HG02623 (cell line): ENCODE data around the gene UFD1.

Experiments used
- ATAC-seq: cut with Tn5 transposase; IDR thresholded peaks from one replicate; pipeline ENCODE4 v1.9.1; 2021; ENCODE audit warnings: moderate library complexity; ENCODE audit not compliant: unreplicated experiment

Gene UFD1

DNA sequence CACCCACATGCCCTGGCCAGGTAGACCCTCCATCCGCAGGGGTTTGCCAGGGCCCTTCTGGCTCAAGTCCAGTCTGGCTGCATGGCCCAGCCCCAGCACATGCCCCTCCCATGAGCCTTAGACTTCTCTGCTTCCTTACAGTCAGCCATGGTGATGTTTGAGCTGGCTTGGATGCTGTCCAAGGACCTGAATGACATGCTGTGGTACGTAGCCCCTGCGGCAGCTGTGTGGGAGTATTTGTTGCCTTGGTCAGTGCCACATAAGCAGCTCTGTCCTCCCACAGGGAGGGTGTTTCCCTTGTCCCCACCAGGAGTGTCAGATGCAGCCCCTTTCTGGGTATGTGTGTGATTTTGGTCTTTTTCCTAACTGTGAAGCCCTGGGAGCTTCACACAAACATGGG, 18.3 kb upstream of the UFD1 start:
- no peak for ATAC-seq

DNA sequence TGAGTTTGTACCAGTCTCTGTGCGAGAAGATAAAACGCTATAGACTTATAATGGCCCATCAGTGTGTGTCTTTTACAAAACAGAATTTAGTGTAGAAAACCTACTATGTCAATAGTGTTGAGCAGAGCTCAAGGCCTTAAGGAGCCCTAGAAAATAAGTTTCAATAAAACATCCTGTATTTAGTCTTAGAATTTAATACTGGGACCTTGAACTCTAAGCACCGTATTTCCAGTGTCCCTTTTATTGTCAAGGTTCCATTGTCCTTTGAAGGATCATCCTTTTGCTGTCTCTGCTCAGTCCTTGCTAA, 17.3 kb upstream of the UFD1 start:
- no peak for ATAC-seq

DNA sequence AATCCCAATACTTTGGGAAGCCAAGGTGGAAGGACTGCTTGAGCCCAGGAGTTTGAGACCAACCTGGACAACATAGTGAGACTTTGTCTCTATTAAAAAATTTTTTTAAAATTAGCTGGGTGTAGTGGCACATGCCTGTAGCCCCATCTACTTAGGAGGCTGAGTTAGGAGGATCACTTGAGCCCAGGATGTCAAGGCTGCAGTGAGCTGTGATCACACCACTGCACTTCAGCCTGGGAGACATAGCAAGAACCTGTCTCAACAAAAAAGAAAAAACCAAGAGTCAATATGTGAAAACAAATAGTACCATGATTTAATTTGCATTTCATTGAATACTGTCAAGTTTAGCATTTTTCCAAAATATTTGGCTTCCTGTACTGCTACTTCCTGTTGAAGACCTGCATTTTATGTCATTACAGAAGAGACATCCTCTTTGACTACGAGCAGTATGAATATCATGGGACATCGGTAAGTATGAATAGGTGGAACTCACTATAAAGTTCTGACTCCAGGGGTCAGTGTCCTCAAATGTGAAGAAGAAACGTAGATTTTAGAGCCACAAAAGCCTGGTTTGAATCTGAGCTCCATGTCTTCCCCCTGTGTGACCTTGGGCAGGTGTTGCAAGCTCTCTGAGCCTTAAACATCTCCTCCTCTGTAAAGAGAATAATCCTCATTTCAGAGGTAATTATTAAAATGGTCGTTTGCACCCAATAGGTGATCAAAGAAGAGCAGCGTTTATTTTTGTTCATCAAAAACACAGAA, 16.8 kb upstream of the UFD1 start:
- no peak for ATAC-seq

DNA sequence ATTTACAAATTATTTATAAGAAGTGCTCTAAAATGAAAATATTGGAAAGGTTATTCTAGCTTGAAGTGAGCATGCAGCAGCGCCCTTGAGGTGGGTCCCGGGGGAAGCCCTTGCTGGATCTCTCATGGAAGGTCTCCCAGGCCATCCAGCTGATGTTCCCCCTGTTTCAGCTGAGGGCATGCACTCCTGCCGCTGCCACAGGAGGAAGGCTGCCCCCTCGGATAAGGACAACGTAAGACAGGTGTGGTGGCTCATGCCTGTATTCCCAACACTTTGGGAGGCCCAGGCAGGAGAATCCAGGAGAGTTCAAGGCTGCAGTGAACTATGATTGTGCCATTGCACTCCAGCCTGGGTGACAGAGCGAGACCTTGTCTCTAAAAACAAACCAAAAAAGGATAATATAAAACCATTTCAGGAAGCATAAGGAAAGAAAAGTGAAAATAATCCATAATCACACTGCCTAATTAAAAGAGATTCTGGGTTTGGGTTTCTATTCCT, 15.7 kb upstream of the UFD1 start:
- no peak for ATAC-seq

DNA sequence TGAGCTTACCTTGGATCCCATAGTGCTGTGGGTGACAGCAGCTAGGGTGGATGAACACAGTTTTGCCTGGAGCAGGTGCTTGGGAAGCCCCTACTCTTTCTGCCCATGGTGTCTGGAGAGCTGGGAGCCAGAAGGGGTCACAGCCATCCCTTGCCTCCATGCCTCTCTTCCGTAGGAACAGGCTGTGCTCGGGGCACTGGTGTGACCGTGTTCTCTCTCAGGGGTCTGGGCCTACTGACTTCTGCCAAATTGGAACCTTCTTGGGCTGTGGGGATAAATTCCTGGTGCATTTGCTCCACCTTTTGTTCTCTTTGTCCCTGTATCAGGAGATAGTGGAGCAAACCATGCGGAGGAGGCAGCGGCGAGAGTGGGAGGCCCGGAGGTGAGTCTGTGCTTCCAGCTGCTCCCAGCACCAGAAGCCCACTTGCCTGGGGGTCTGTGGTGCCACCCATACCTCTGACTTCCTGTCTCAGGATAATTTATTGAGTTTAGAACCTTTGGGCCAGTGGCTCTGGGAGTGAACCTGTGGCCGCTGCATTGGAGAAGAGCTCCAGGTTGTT, 15.1 kb upstream of the UFD1 start:
- no peak for ATAC-seq

GRCh38 chr22:19492504-19493174, 13.6 kb upstream of the UFD1 start:
- ATAC-seq = no peak

GRCh38 chr22:19490628-19491230, 11.7 kb upstream of the UFD1 start:
- no peak for ATAC-seq

DNA sequence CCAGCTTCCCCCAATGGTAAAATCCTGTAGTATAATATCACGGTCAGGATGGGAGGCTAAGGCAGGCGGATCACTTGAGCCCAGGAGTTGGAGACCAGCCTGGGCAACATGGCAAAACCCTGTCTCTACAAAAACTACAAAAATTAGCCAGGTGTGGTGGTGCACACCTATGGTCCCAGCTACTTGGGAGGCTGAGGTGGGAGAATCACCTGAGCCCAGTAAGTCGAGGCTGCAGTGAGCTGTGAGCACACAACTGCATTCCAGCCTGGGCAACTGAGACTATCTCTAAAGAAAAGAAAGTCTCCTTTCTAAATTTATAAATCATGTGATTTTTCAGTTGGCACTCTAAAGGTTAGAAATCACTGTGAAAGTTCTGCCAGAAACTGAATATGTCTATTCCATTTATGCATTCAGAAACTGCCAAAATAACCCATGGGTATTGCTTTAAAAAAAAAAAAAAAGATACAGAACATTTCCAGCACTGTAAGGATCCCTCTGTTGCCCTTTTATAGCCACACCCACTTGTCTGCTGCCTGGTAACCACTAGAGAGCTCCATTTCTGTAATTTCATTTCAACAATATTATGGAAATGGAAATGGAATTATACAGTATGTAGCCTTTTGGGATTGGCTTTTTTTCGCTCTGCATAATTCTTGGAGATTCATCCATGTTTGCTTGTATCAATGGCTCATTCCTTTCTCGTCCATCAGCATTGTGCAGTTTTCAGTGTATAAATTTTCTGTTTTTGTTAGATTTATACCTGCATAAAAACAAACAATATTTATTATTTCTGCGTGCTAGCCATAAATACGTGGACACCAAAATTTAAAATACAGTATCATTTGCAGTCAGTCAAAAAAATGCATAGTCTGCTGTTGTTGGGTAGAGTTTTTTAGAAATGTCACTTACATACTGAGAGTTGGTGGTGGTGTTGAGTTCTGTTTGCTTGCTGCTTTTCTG, 10.2 kb upstream of the UFD1 start:
- ATAC-seq = no peak

GRCh38 chr22:19488285-19488684, 9.3 kb upstream of the UFD1 start:
- no peak for ATAC-seq

GRCh38 chr22:19483481-19484244, 4.7 kb upstream of the UFD1 start:
- no peak for ATAC-seq

- no peak for ATAC-seq
Measured at GRCh38 chr22:19482297-19482696, 3.3 kb upstream of the UFD1 start.

DNA sequence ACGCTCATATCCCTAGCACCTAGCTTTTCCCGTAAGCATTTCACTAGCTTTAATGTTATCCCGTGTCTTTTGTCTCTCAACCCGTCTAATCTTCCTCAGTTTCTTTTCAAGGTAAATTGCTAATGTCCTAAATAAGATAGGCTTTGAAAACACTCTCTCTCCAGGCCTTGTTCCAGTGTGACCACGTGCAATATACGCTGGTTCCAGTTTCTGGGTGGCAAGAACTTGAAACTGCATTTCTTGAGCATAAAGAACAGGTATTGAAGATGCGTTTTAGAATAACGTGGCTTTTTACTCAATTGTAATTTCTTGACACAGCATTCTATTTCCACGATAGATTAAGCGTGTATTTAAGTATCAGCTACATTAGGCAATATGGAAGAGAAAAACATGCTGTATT, 1.8 kb upstream of the UFD1 start:
- no peak for ATAC-seq

GRCh38 chr22:19480173-19480568, 1.2 kb upstream of the UFD1 start:
- no peak for ATAC-seq

DNA sequence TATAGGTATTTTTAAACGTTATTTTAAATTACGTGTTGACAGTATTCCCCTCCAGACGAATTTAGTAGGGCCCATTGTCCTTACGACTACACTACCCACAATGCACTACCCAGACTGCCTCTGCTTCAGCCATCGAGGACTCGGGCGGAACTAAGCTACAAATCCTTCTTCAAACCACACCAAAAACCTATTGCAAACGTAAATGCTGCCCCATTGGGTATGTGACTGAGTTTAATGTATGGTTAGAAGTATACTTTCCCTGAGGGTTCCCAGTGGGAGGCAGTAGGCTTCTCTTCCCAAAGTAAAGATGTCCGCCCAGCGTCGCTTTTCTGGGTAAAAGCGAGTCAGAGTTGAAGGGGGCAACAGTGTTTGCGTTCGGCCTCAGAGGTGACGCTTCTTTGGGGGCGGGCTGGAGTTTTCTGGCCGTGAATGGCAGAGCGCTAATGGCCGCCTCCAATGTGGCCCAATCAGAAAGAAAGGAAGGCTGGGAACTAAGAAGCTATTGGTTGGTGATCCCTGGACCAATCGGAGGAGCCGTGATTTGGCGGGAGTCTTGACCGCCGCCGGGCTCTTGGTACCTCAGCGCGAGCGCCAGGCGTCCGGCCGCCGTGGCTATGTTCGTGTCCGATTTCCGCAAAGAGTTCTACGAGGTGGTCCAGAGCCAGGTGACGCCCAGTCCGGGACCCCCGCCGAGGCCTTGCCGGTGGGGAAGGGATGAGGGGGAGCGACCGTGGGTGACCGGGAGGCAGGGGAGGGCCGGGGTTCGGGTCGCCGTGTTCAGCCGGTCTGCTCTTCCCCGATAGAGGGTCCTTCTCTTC, 571 bp upstream of the UFD1 start, which contains the start of gene CDC45:
CDC45 (plus strand) TSS at position 566 of the 818 bp plus-strand sequence; CDS start at position 615, 49 bp downstream.
- ATAC-seq = peak; percentile 85

GRCh38 chr22:19478045-19478900, 720 bp downstream of the UFD1 start:
- ATAC-seq = no peak

DNA sequence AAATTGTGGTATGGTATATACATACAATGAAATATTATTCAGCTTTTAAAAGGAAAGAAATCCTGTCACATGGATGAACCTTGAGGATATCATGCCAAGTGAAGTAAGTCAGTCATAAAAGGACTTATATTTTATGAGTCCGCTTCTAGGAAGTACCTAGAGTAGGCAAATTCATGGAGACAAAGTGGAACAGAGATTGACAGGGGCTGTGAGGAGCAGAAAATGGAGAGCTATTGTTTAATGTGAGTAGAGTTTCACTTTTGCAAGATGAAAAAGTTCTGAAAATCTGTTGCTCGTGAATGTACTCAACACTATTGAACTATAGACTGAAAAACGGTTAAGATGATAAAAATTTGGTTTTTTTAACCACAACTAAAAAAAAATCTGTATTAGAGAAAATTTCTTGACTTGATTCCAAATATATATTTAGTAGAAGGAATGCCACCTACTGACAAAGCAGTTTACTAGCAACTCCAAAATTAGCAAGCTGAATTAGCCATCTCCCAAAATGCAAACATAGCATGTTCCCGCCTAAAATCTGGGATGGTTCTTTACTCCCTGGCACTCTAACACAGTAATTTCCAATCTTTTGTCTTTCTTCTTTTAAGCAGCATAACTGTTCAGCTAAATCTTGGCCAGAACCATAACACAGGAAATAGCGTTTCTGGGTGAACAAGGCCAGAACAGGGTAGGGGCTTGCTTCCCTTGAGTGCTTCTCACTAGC, 1.5 kb downstream of the UFD1 start:
- ATAC-seq = no peak

GRCh38 chr22:19476023-19476422, 3.0 kb downstream of the UFD1 start:
- ATAC-seq = no peak
